GM23338 (cell line): ENCODE measurements around the gene BRD7. TPM values are rescaled to one million over a fixed set of nuclear protein-coding genes. Genes with fewer than 3 reads are reported as not detected.

Source experiments
- ATAC-seq: fragments of 200-7000 bp; cut with Tn5 transposase; 3 replicates; pipeline ENCODE4 v1.9.1; 2020
- DNase-seq: peaks from one replicate; pipeline ENCODE4 v3.0.0-alpha.2; 2015; ENCODE audit warnings: low spot score
- H2AFZ ChIP-seq: fragments of 200-600 bp; sonication (generic); 2 replicates; pipeline ENCODE4 v1.8.0; 2016; ENCODE audit warnings: antibody characterized with exemption, mild to moderate bottlenecking, moderate library complexity
- H3F3A ChIP-seq: fragments of 200-600 bp; sonication (generic); replicated peaks from 2 replicates; pipeline ENCODE4 v1.8.0; 2017; ENCODE audit warnings: antibody characterized with exemption, mixed run types, low read depth
- H3K27ac ChIP-seq: fragments of 200-600 bp; sonication (generic); 2 replicates; pipeline ENCODE4 v1.6.1; 2016; ENCODE audit warnings: low read depth
- H3K27me3 ChIP-seq: fragments of 200-600 bp; sonication (generic); 2 replicates; pipeline ENCODE4 v1.8.0; 2016; ENCODE audit warnings: mild to moderate bottlenecking, mixed run types, moderate library complexity; ENCODE audit not compliant: insufficient read depth
- H3K36me3 ChIP-seq: fragments of 200-600 bp; sonication (generic); 2 replicates; pipeline ENCODE4 v1.8.0; 2016; ENCODE audit warnings: mild to moderate bottlenecking; ENCODE audit not compliant: insufficient read depth
- H3K4me1 ChIP-seq: fragments of 200-600 bp; sonication (generic); 2 replicates; pipeline ENCODE4 v1.8.0; 2016; ENCODE audit warnings: mild to moderate bottlenecking, moderate library complexity; ENCODE audit not compliant: insufficient read depth
- H3K4me2 ChIP-seq: fragments of 200-600 bp; sonication (generic); 2 replicates; pipeline ENCODE4 v1.7.1; 2017; ENCODE audit warnings: mixed run types
- H3K4me3 ChIP-seq: fragments of 200-600 bp; sonication (generic); 2 replicates; pipeline ENCODE4 v1.6.1; 2016; ENCODE audit warnings: mixed run types
- H3K79me2 ChIP-seq: fragments of 200-600 bp; sonication (generic); replicated peaks from 2 replicates; pipeline ENCODE4 v1.8.0; 2017; ENCODE audit warnings: mild to moderate bottlenecking; ENCODE audit not compliant: insufficient read depth
- H3K9me2 ChIP-seq: fragments of 200-600 bp; sonication (generic); 2 replicates; pipeline ENCODE4 v1.8.0; 2017; ENCODE audit not compliant: insufficient read depth
- H4K20me1 ChIP-seq: fragments of 200-600 bp; sonication (generic); replicated peaks from 2 replicates; pipeline ENCODE4 v1.8.0; 2017; ENCODE audit warnings: mild to moderate bottlenecking; ENCODE audit not compliant: insufficient read depth
- H3K27ac Mint-ChIP-seq: 2 replicates; pipeline ENCODE4 v1.8.0; 2020; ENCODE audit warnings: inconsistent platforms, mild to moderate bottlenecking, moderate library complexity, mixed read lengths
- H3K27me3 Mint-ChIP-seq: 3 replicates; pipeline ENCODE4 v1.8.0; 2022; ENCODE audit warnings: low read depth, mild to moderate bottlenecking, moderate library complexity, mixed read lengths, inconsistent platforms; ENCODE audit not compliant: insufficient read depth, poor library complexity
- H3K36me3 Mint-ChIP-seq: 3 replicates; pipeline ENCODE4 v1.8.0; 2021; ENCODE audit warnings: low read depth, mild to moderate bottlenecking, inconsistent platforms, moderate library complexity, mixed read lengths
- H3K4me1 Mint-ChIP-seq: 3 replicates; pipeline ENCODE4 v1.8.0; 2020; ENCODE audit warnings: mild to moderate bottlenecking, inconsistent platforms, mixed read lengths
- H3K4me3 Mint-ChIP-seq: 3 replicates; pipeline ENCODE4 v1.8.0; 2021; ENCODE audit warnings: moderate library complexity, mild to moderate bottlenecking, inconsistent platforms, mixed read lengths
- H3K9me3 Mint-ChIP-seq: 3 replicates; pipeline ENCODE4 v1.8.0; 2020; ENCODE audit warnings: moderate library complexity, mild to moderate bottlenecking, inconsistent platforms, mixed read lengths
- EZH2 ChIP-seq: fragments of 200-600 bp; sonication (generic); IDR thresholded peaks from one replicate; pipeline ENCODE4 v1.8.0; 2017; ENCODE audit warnings: antibody characterized with exemption, mild to moderate bottlenecking, low read depth; ENCODE audit not compliant: unreplicated experiment
- POLR2AphosphoS5 ChIP-seq: IDR thresholded peaks from 2 replicates; pipeline ENCODE4 v1.6.1; 2016; ENCODE audit warnings: antibody characterized with exemption, low read depth
- polyA plus RNA-seq: library from polyadenylated mRNA; unstranded; fragments of >200 nt; fragmentation: Nextera tagmentation; extraction: Ambion mirVana; gene quantifications from 2 replicates; pipeline ENCODE4 v1.2.1, GENCODE V29; 2016
- total RNA-seq: library from RNA; depleted of rRNA; stranded (reverse); fragments of >200 nt; shearing (Covaris generic); gene quantifications from 2 replicates; pipeline ENCODE4 v1.2.3, GENCODE V29; 2014
- TF ChIP-seq, protein P1 (sequence below), 2 experiments: fragments of 200-600 bp in 1 of 2; sonication (generic) in 1 of 2; conservative IDR thresholded peaks; 2 replicates each; pipeline versions ENCODE4 v1.5.1 to v1.6.1; 2016 to 2017; ENCODE audit warnings: antibody characterized with exemption in 2 of 2, low read depth in 2 of 2, mild to moderate bottlenecking in 2 of 2, moderate library complexity in 1 of 2
- TF ChIP-seq, protein P2 (sequence below): fragments of 250-450 bp; sonication (Bioruptor Pico); IDR thresholded peaks from 2 replicates; pipeline ENCODE4 v1.5.0; 2020; ENCODE audit warnings: mild to moderate bottlenecking, moderate library complexity

Gene BRD7
- total and polyA plus RNA-seq, 2 experiments from 2014 or later: 93.0 to 149 TPM

DNA sequence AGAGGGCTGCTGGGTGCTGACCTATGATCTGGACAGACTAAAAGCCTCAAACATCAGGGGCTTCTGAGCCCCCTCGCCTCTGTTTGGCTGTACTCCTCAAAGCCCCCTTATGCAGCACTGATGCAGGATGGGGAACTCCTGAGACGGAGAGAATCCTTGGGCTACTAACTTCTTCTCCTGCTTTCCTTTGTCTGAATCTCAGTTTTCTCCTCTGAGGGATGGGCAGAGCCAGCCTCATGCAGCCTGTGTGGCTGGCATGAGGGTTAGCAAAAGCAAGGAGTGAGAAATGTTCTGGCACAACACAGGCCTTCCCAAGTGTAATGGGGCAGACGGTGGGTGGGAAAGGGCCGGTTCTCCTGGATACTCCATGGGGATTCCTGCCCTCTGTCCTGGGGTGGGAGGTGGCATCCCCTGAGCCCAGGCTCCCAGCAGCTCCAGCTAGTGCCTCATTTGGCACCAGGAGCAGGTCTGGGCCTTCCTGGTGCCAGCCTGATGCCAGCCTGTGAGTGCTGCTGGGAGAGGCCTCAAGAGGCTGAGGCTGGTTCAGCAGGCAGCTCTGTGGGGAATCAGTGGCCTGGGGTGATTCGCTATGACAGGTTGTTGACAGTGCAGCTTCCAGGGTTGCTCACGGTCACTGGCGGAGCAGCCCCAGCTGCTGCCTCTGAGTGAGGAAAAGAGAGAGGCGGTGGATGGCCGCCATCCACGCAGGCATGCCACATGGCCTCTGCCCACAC lies 4.0 kb upstream of the BRD7 start (continued):
- TF ChIP-seq, protein P1, sequence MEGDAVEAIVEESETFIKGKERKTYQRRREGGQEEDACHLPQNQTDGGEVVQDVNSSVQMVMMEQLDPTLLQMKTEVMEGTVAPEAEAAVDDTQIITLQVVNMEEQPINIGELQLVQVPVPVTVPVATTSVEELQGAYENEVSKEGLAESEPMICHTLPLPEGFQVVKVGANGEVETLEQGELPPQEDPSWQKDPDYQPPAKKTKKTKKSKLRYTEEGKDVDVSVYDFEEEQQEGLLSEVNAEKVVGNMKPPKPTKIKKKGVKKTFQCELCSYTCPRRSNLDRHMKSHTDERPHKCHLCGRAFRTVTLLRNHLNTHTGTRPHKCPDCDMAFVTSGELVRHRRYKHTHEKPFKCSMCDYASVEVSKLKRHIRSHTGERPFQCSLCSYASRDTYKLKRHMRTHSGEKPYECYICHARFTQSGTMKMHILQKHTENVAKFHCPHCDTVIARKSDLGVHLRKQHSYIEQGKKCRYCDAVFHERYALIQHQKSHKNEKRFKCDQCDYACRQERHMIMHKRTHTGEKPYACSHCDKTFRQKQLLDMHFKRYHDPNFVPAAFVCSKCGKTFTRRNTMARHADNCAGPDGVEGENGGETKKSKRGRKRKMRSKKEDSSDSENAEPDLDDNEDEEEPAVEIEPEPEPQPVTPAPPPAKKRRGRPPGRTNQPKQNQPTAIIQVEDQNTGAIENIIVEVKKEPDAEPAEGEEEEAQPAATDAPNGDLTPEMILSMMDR (conservative IDR thresholded peaks at IDR 0.05; ENCODE audit: low read depth in 2 of 2): no peak
- no peak for TF ChIP-seq EZH2
- TF ChIP-seq, protein P2, sequence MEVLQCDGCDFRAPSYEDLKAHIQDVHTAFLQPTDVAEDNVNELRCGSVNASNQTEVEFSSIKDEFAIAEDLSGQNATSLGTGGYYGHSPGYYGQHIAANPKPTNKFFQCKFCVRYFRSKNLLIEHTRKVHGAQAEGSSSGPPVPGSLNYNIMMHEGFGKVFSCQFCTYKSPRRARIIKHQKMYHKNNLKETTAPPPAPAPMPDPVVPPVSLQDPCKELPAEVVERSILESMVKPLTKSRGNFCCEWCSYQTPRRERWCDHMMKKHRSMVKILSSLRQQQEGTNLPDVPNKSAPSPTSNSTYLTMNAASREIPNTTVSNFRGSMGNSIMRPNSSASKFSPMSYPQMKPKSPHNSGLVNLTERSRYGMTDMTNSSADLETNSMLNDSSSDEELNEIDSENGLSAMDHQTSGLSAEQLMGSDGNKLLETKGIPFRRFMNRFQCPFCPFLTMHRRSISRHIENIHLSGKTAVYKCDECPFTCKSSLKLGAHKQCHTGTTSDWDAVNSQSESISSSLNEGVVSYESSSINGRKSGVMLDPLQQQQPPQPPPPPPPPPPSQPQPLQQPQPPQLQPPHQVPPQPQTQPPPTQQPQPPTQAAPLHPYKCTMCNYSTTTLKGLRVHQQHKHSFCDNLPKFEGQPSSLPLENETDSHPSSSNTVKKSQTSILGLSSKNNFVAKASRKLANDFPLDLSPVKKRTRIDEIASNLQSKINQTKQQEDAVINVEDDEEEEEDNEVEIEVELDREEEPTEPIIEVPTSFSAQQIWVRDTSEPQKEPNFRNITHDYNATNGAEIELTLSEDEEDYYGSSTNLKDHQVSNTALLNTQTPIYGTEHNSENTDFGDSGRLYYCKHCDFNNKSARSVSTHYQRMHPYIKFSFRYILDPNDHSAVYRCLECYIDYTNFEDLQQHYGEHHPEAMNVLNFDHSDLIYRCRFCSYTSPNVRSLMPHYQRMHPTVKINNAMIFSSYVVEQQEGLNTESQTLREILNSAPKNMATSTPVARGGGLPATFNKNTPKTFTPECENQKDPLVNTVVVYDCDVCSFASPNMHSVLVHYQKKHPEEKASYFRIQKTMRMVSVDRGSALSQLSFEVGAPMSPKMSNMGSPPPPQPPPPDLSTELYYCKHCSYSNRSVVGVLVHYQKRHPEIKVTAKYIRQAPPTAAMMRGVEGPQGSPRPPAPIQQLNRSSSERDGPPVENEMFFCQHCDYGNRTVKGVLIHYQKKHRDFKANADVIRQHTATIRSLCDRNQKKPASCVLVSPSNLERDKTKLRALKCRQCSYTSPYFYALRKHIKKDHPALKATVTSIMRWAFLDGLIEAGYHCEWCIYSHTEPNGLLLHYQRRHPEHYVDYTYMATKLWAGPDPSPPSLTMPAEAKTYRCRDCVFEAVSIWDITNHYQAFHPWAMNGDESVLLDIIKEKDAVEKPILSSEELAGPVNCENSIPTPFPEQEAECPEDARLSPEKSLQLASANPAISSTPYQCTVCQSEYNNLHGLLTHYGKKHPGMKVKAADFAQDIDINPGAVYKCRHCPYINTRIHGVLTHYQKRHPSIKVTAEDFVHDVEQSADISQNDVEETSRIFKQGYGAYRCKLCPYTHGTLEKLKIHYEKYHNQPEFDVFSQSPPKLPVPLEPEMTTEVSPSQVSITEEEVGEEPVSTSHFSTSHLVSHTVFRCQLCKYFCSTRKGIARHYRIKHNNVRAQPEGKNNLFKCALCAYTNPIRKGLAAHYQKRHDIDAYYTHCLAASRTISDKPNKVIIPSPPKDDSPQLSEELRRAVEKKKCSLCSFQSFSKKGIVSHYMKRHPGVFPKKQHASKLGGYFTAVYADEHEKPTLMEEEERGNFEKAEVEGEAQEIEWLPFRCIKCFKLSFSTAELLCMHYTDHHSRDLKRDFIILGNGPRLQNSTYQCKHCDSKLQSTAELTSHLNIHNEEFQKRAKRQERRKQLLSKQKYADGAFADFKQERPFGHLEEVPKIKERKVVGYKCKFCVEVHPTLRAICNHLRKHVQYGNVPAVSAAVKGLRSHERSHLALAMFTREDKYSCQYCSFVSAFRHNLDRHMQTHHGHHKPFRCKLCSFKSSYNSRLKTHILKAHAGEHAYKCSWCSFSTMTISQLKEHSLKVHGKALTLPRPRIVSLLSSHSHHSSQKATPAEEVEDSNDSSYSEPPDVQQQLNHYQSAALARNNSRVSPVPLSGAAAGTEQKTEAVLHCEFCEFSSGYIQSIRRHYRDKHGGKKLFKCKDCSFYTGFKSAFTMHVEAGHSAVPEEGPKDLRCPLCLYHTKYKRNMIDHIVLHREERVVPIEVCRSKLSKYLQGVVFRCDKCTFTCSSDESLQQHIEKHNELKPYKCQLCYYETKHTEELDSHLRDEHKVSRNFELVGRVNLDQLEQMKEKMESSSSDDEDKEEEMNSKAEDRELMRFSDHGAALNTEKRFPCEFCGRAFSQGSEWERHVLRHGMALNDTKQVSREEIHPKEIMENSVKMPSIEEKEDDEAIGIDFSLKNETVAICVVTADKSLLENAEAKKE (CRISPR knock-in tag): no peak

DNA sequence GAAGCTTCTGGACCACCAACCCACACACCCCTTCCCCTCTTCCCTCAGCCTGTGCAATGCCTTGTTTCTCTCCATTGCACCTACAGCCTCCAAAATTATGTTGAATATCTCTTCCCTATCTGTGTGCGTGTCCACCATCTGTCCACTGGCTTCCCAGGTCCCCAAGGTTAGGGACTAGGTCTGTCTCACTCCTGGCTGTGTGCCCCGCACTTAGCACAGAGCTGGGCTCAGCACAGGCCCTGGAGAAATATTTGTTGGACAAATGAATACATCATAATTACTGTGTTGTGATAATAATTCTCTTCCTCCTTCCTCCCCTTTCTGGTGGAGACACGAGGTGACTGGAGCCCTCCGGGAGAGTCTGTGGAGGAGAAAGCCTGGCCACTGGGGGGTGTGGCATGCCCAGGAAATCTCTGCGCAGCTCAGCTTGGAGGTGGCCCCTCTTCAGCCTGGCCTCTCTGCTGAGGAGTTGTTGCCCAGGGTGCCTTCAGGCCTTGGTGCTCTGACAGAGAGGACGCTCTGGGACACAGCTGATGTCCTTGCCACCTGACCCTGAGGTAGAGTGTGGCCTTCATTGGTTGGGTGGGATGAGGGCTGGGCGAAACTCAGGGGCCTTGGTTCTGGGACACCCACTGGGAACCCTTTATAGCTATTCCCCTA lies 3.3 kb upstream of the BRD7 start:
- peak; percentile 65 for ATAC-seq
- Histone ChIP-seq H2AFZ (no peak overlapping the region), H3K27ac (no peak overlapping the region)

More for the DNA sequence above, 3.3 kb upstream of the BRD7 start:
- Histone ChIP-seq H4K20me1 (peaks cover 10% of the 10 kb centered on the region; the same call in 1 of the 2 replicates), H3K36me3 (no peaks in the 10 kb centered on the region), H3K4me2 (no peak overlapping the region), H3K4me1 (peaks cover 20% of the 10 kb centered on the region), H3K4me3 (no peak overlapping the region), H3K9me2 (no peaks in the 10 kb centered on the region), H3K79me2 (peaks cover 13% of the 10 kb centered on the region), H3K27me3 (no peaks in the 10 kb centered on the region), H3F3A (no peaks in the 10 kb centered on the region)
- Mint-ChIP-seq H3K27me3 (peaks cover 8% of the 10 kb centered on the region), H3K9me3 (no peaks in the 10 kb centered on the region), H3K27ac (no peak overlapping the region), H3K4me1 (peaks cover 15% of the 10 kb centered on the region), H3K36me3 (peaks cover 6% of the 10 kb centered on the region; the same call in 2 of the 3 replicates), H3K4me3 (no peak overlapping the region)
- no peak for TF ChIP-seq POLR2AphosphoS5
- TF ChIP-seq, protein P1 (conservative IDR thresholded peaks at IDR 0.05; ENCODE audit: low read depth in 2 of 2): peak; percentile 46 to 74
- DNase-seq: peak; percentile 56
